ENCODE results near the gene SPATA3.

GRCh38 chr2:230958820-230959756, 36.8 kb upstream of the SPATA3 start:
- TF ChIP-seq REST (IDR thresholded peaks at IDR 0.05; ENCODE audit: low read depth) (no peak), RAD21 (IDR thresholded peaks at IDR 0.05; ENCODE audit: low read depth) (no peak), TAF1 (IDR thresholded peaks at IDR 0.05; ENCODE audit: low read depth) (no peak), CEBPB (IDR thresholded peaks at IDR 0.05) (no peak), EP300 (IDR thresholded peaks at IDR 0.05; ENCODE audit: borderline replicate concordance) (no peak)
